CD14-positive monocyte (primary cell): ENCODE measurements around the gene NAP1L3. TPM values are rescaled to one million over a fixed set of nuclear protein-coding genes. Genes with fewer than 3 reads are reported as not detected.

Source experiments
- DNase-seq, 3 donors: peaks; one replicate each; pipeline ENCODE4 v3.0.0-alpha.2; 2011 to 2022
- H2AFZ ChIP-seq: 2 replicates; pipeline ENCODE4 v1.6.0; 2012; ENCODE audit warnings: mild to moderate bottlenecking, low read depth, low read length, inconsistent platforms; ENCODE audit not compliant: insufficient read depth, poor library complexity, severe bottlenecking
- H3K27ac ChIP-seq, 2 donors: 1 replicate in 1 of 2; 2 replicates in 1 of 2; pipeline ENCODE4 v1.5.1; 2012 to 2013; ENCODE audit warnings: low read length in 2 of 2, control low read depth in 1 of 2, inconsistent platforms in 1 of 2, low read depth in 1 of 2, mild to moderate bottlenecking in 1 of 2
- H3K27me3 ChIP-seq, 2 donors: one replicate each; pipeline versions ENCODE4 v1.6.0 to v1.6.1; 2011 to 2013; ENCODE audit warnings: low read length in 2 of 2; ENCODE audit not compliant: control insufficient read depth in 2 of 2, insufficient read depth in 2 of 2
- H3K36me3 ChIP-seq, 2 donors: replicated peaks in 1 of 2; 1 replicate in 1 of 2; 2 replicates in 1 of 2; pipeline versions ENCODE4 v1.5.1 to v1.6.1; 2012 to 2013; ENCODE audit warnings: low read length in 2 of 2, control low read depth in 1 of 2, inconsistent platforms in 1 of 2, mild to moderate bottlenecking in 1 of 2; ENCODE audit not compliant: insufficient read depth in 2 of 2, control insufficient read depth in 1 of 2
- H3K4me1 ChIP-seq, 2 donors: 1 replicate in 1 of 2; 2 replicates in 1 of 2; pipeline versions ENCODE4 v1.5.1 to v1.6.1; 2012 to 2013; ENCODE audit warnings: low read length in 2 of 2, control low read depth in 1 of 2, inconsistent platforms in 1 of 2, mild to moderate bottlenecking in 1 of 2, moderate library complexity in 1 of 2; ENCODE audit not compliant: insufficient read depth in 2 of 2, control insufficient read depth in 1 of 2
- H3K4me2 ChIP-seq: replicated peaks from 2 replicates; pipeline ENCODE3; 2012; ENCODE audit warnings: low read length, moderate library complexity, mild to moderate bottlenecking; ENCODE audit not compliant: poor library complexity, severe bottlenecking; ENCODE audit errors: extremely low read depth
- H3K4me3 ChIP-seq, 3 experiments: fragments of 200-600 bp in 1 of 3; sonication (generic) in 1 of 3; replicated peaks in 1 of 3; 1 replicate in 2 of 3; 2 replicates in 1 of 3; pipeline ENCODE4 v1.5.1; 2011 to 2013; ENCODE audit warnings: low read length in 3 of 3, mild to moderate bottlenecking in 3 of 3, control low read depth in 2 of 3, low read depth in 2 of 3, inconsistent platforms in 1 of 3, moderate library complexity in 1 of 3
- H3K79me2 ChIP-seq: 2 replicates; pipeline ENCODE4 v1.6.0; 2012; ENCODE audit warnings: mild to moderate bottlenecking, control low read depth, inconsistent platforms, low read length, moderate library complexity; ENCODE audit not compliant: insufficient read depth
- H3K9ac ChIP-seq: 2 replicates; pipeline ENCODE4 v1.6.0; 2017; ENCODE audit warnings: low read length, mild to moderate bottlenecking; ENCODE audit not compliant: insufficient read depth, poor library complexity, severe bottlenecking
- H3K9me3 ChIP-seq, 2 donors: replicated peaks in 1 of 2; 1 replicate in 1 of 2; 2 replicates in 1 of 2; pipeline versions ENCODE4 v1.5.1 to v1.6.1; 2012 to 2013; ENCODE audit warnings: low read length in 2 of 2, control low read depth in 1 of 2; ENCODE audit not compliant: control insufficient read depth in 1 of 2, insufficient read depth in 1 of 2
- H4K20me1 ChIP-seq: 2 replicates; pipeline ENCODE4 v1.6.0; 2012; ENCODE audit warnings: mild to moderate bottlenecking, low read length, control low read depth, moderate library complexity; ENCODE audit not compliant: insufficient read depth
- H3K27ac Mint-ChIP-seq, 7 donors: one replicate each; pipeline ENCODE4 v1.8.0; 2020; ENCODE audit warnings: mild to moderate bottlenecking in 7 of 7, mixed read lengths in 7 of 7, moderate library complexity in 6 of 7, inconsistent platforms in 2 of 7
- H3K27me3 Mint-ChIP-seq, 3 donors: one replicate each; pipeline ENCODE4 v1.8.0; 2021 to 2022; ENCODE audit warnings: low read depth in 3 of 3, mild to moderate bottlenecking in 3 of 3, mixed read lengths in 3 of 3, moderate library complexity in 3 of 3, inconsistent platforms in 1 of 3
- H3K36me3 Mint-ChIP-seq, 2 donors: one replicate each; pipeline ENCODE4 v1.8.0; 2020; ENCODE audit warnings: mixed read lengths in 2 of 2, inconsistent platforms in 1 of 2, mild to moderate bottlenecking in 1 of 2
- H3K4me1 Mint-ChIP-seq: one replicate; pipeline ENCODE4 v1.8.0; 2020; ENCODE audit warnings: mild to moderate bottlenecking, mixed read lengths
- H3K4me3 Mint-ChIP-seq, 2 donors: one replicate each; pipeline ENCODE4 v1.8.0; 2020; ENCODE audit warnings: mild to moderate bottlenecking in 2 of 2, mixed read lengths in 2 of 2, moderate library complexity in 1 of 2
- H3K9me3 Mint-ChIP-seq, 7 donors: one replicate each; pipeline ENCODE4 v1.8.0; 2020 to 2022; ENCODE audit warnings: mixed read lengths in 7 of 7, mild to moderate bottlenecking in 6 of 7, moderate library complexity in 6 of 7, inconsistent platforms in 2 of 7
- CTCF ChIP-seq: fragments of 200-600 bp; IDR thresholded peaks from one replicate; pipeline ENCODE4 v1.8.0; 2022; ENCODE audit warnings: antibody characterized with exemption, mild to moderate bottlenecking
- WGBS: methylation state at CpG from one replicate; pipeline ENCODE4 v1.1.5; 2013; ENCODE audit warnings: missing lambda C conversion rate; ENCODE audit not compliant: insufficient coverage; 5-methylcytosine and 5-hydroxymethylcytosine counted together
- intact Hi-C, 2 donors: fragments of 100-400 bp; cut with micrococcal nuclease; formaldehyde crosslinking; loops; one replicate each; pipeline versions ENCODE4 v1.15.0 to v1.15.1; 2023
- polyA minus RNA-seq: library from RNA; depleted of rRNA, polyadenylated mRNA; stranded (reverse); fragments of >200 nt; gene quantifications from 2 replicates; pipeline ENCODE4 v1.2.3, GENCODE V29; 2012
- polyA plus RNA-seq, 3 donors: library from polyadenylated mRNA; depleted of rRNA in 1 of 3; unstranded in 2 of 3; stranded (reverse) in 1 of 3; fragments of 300-500 nt in 2 of 3; fragments of >200 nt in 1 of 3; fragmentation: Illumina TruSeq in 2 of 3; gene quantifications; 1 replicate in 2 of 3; 2 replicates in 1 of 3; pipeline ENCODE4 v1.2.3, GENCODE V29; 2012 to 2021
- total RNA-seq, 12 experiments: library from RNA in 1 of 12; stranded (reverse) in 1 of 12; fragments of 120-200 nt in 1 of 12; gene quantifications; one replicate each; pipeline ENCODE4 v1.2.4 and lab custom pipeline; 2013 to 2026; ENCODE audit warnings: mixed read lengths in 6 of 12, inconsistent platforms in 1 of 12

The NAP1L3 gene
- 0.13 TPM for total RNA-seq (2013)
- polyA plus RNA-seq (not detected), polyA minus RNA-seq (not detected in 2 replicates), total RNA-seq (lab: John Stamatoyannopoulos, UW) (0 to 0.43 (median 0) reads per million in 11 experiments)

GRCh38 chrX:93673056-93673868, at the start of gene NAP1L3:
Gene NAP1L3 (minus strand): TSS chrX:93673578. CDS start chrX:93673304, 274 bp downstream.
- Mint-ChIP-seq H3K9me3 (peaks cover 0 to 6% (median 0%) of the 10 kb centered on the region in 7 donors), H3K36me3 (no peaks in the 10 kb centered on the region), H3K27ac (no peak within 1 kb of the TSS), H3K27me3 (peaks cover 15 to 27% (median 23%) of the 10 kb centered on the region in 3 donors), H3K4me1 (peaks cover 10% of the 10 kb centered on the region), H3K4me3 (peak within 1 kb of the TSS; percentile 70 to 91)
- Histone ChIP-seq H3K27ac (no peak within 1 kb of the TSS), H3K36me3 (no peaks in the 10 kb centered on the region), H3K4me2 (peak within 1 kb of the TSS; percentile 62), H3K4me3 (peak within 1 kb of the TSS; percentile 16 to 64 (median 26)), H3K9ac (no peak within 1 kb of the TSS), H2AFZ (peak within 1 kb of the TSS; percentile 62), H4K20me1 (no peaks in the 10 kb centered on the region), H3K79me2 (no peaks in the 10 kb centered on the region), H3K27me3 (peaks cover 10 to 13% of the 10 kb centered on the region in 2 donors), H3K4me1 (no peaks in the 10 kb centered on the region), H3K9me3 (peaks cover 0 to 6% of the 10 kb centered on the region in 2 donors)
- no peak for DNase-seq
- intact Hi-C loops = no loop called here
- 0% methylated on average over 20 of the region's 51 CpGs for WGBS
- no peak for TF ChIP-seq CTCF

GRCh38 chrX:93711076-93711475, 37.7 kb upstream of the NAP1L3 start:
- no peaks in the 10 kb centered on the region for H3K9me3 ChIP-seq
- WGBS = no CpG with 5 or more reads among the region's 4 CpGs
- H3K79me2 ChIP-seq = no peaks in the 10 kb centered on the region
- TF ChIP-seq CTCF = no peak
- intact Hi-C loops = no loop called here
- H3K4me3 ChIP-seq = no peak overlapping the region
- H3K27me3 Mint-ChIP-seq = no peaks in the 10 kb centered on the region
- no peaks in the 10 kb centered on the region for H3K36me3 Mint-ChIP-seq
- H4K20me1 ChIP-seq = no peaks in the 10 kb centered on the region
- no peak overlapping the region for H3K27ac ChIP-seq
- H3K27me3 ChIP-seq = no peaks in the 10 kb centered on the region
- H3K36me3 ChIP-seq = no peaks in the 10 kb centered on the region
- no peak overlapping the region for H3K9ac ChIP-seq
- no peak overlapping the region for H3K4me3 Mint-ChIP-seq
- H3K4me1 Mint-ChIP-seq = no peaks in the 10 kb centered on the region
- no peaks in the 10 kb centered on the region for H3K4me1 ChIP-seq
- no peak overlapping the region for H3K27ac Mint-ChIP-seq
- no peak overlapping the region for H2AFZ ChIP-seq
- no peak for DNase-seq
- no peak overlapping the region for H3K4me2 ChIP-seq
- peaks cover 0 to 2% (median 1%) of the 10 kb centered on the region in 7 donors for H3K9me3 Mint-ChIP-seq
